ENCODE data around the gene PIK3R5. TPM values are rescaled to one million over a fixed set of nuclear protein-coding genes. Genes with fewer than 3 reads are reported as not detected.

PIK3R5 gene
- total and polyA plus RNA-seq, 2 donors (not counting 1 experiment from before 2014, with no cell fraction given) = 0.15 TPM; not detected in 1

- Histone ChIP-seq H3K4me2 (ENCODE audit: extremely low read depth, insufficient read depth, low read length) (no peak overlapping the region), H3K79me2 (ENCODE audit: control insufficient read depth, insufficient read depth, low read length) (no peaks in the 10 kb centered on the region), H2AFZ (ENCODE audit: low read length) (no peak overlapping the region), H4K20me1 (ENCODE audit: control insufficient read depth, extremely low read depth, insufficient read depth, low read length) (no peaks in the 10 kb centered on the region), H3K9ac (ENCODE audit: insufficient read depth, low read length) (no peak overlapping the region), H3K27me3 (ENCODE audit: control insufficient read depth, insufficient read depth, low read length) (peaks cover 3% of the 10 kb centered on the region), H3K9me3 (ENCODE audit: control insufficient read depth, insufficient read depth, low read depth, low read length) (no peaks in the 10 kb centered on the region), H3K4me1 (ENCODE audit: control insufficient read depth, extremely low read depth, insufficient read depth, low read length) (no peaks in the 10 kb centered on the region), H3K4me3 (replicated peaks in 1 of 4; ENCODE audit: control extremely low read depth in 1 of 4, insufficient read depth in 1 of 4, low read depth in 3 of 4, low read length in 4 of 4) (no peak overlapping the region), H3K27ac (ENCODE audit: insufficient read depth, low read length) (no peak overlapping the region), H3K36me3 (ENCODE audit: control insufficient read depth, insufficient read depth, low read length) (no peaks in the 10 kb centered on the region)
- TF ChIP-seq, protein P1, sequence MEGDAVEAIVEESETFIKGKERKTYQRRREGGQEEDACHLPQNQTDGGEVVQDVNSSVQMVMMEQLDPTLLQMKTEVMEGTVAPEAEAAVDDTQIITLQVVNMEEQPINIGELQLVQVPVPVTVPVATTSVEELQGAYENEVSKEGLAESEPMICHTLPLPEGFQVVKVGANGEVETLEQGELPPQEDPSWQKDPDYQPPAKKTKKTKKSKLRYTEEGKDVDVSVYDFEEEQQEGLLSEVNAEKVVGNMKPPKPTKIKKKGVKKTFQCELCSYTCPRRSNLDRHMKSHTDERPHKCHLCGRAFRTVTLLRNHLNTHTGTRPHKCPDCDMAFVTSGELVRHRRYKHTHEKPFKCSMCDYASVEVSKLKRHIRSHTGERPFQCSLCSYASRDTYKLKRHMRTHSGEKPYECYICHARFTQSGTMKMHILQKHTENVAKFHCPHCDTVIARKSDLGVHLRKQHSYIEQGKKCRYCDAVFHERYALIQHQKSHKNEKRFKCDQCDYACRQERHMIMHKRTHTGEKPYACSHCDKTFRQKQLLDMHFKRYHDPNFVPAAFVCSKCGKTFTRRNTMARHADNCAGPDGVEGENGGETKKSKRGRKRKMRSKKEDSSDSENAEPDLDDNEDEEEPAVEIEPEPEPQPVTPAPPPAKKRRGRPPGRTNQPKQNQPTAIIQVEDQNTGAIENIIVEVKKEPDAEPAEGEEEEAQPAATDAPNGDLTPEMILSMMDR (conservative IDR thresholded peaks at IDR 0.05 in 1 of 2, IDR thresholded peaks at IDR 0.05 in 1 of 2; ENCODE audit: low read depth in 1 of 2, low read length in 2 of 2) = no peak
- no peak for TF ChIP-seq EZH2 (IDR thresholded peaks at IDR 0.05; ENCODE audit: low read length, missing control alignments)
- DNase-seq (ENCODE audit: low read depth in 2 of 2) = no peak
Observed at GRCh38 chr17:8868092-8868491, 97.4 kb downstream of the PIK3R5 start.

DNA sequence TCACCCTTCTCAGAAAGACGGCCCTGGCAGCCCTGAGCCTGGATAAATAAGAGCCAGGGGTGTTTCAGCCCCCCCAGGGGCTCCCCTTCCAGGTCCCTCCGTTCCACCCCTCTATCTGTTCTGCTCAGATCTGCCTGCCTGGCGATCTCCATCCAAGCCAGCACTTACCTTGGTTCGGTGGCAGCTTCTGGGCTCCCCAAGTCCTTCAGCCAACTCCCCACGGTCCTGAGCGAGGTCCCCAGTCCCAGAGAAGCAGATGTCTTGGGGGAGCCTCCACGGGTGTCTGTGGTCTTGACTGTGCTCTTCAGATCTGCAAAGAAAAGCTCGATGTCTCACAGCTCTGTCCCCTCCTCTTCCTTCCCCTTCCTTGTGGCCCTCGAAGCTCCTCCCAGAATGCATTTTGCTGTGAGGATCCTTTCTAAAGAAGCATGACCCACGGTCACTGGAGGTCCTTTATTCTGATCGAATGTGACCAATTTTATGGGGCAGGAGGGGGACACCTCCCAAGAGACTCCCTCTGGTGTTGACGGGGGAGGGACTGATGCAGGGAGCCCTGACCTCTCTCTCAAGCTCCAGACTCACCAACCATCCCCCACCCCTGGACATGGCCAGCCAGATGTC is 98.0 kb downstream of the PIK3R5 start, which contains the start of gene PIK3R6:
Gene PIK3R6, minus strand, starts transcription at position 314 of the 621 bp plus-strand sequence. CDS start 17,880 bp downstream, outside the sequence.
- Histone ChIP-seq H3K4me2 (ENCODE audit: extremely low read depth, insufficient read depth, low read length) (no peak within 1 kb of the TSS), H3K4me1 (ENCODE audit: control insufficient read depth, extremely low read depth, insufficient read depth, low read length) (no peaks in the 10 kb centered on the region), H3K79me2 (ENCODE audit: control insufficient read depth, insufficient read depth, low read length) (no peaks in the 10 kb centered on the region), H4K20me1 (ENCODE audit: control insufficient read depth, extremely low read depth, insufficient read depth, low read length) (no peaks in the 10 kb centered on the region), H3K4me3 (replicated peaks in 1 of 4; ENCODE audit: control extremely low read depth in 1 of 4, insufficient read depth in 1 of 4, low read depth in 3 of 4, low read length in 4 of 4) (no peak within 1 kb of the TSS), H2AFZ (ENCODE audit: low read length) (no peak within 1 kb of the TSS), H3K9ac (ENCODE audit: insufficient read depth, low read length) (no peak within 1 kb of the TSS), H3K27ac (ENCODE audit: insufficient read depth, low read length) (no peak within 1 kb of the TSS), H3K9me3 (ENCODE audit: control insufficient read depth, insufficient read depth, low read depth, low read length) (no peaks in the 10 kb centered on the region), H3K36me3 (ENCODE audit: control insufficient read depth, insufficient read depth, low read length) (no peaks in the 10 kb centered on the region), H3K27me3 (ENCODE audit: control insufficient read depth, insufficient read depth, low read length) (peaks cover 3% of the 10 kb centered on the region)
- no peak for DNase-seq (ENCODE audit: low read depth in 2 of 2)
- TF ChIP-seq, protein P1 (conservative IDR thresholded peaks at IDR 0.05 in 1 of 2, IDR thresholded peaks at IDR 0.05 in 1 of 2; ENCODE audit: low read depth in 1 of 2, low read length in 2 of 2) = no peak
- TF ChIP-seq EZH2 (IDR thresholded peaks at IDR 0.05; ENCODE audit: low read length, missing control alignments) = no peak

- H3K36me3 ChIP-seq (ENCODE audit: control insufficient read depth, insufficient read depth, low read length) = no peaks in the 10 kb centered on the region
- no peak overlapping the region for H3K27ac ChIP-seq (ENCODE audit: insufficient read depth, low read length)
- H3K9ac ChIP-seq (ENCODE audit: insufficient read depth, low read length) = no peak overlapping the region
- peaks cover 3% of the 10 kb centered on the region for H3K27me3 ChIP-seq (ENCODE audit: control insufficient read depth, insufficient read depth, low read length)
- H3K4me1 ChIP-seq (ENCODE audit: control insufficient read depth, extremely low read depth, insufficient read depth, low read length) = no peaks in the 10 kb centered on the region
- no peak overlapping the region for H2AFZ ChIP-seq (ENCODE audit: low read length)
- TF ChIP-seq, protein P1 (conservative IDR thresholded peaks at IDR 0.05 in 1 of 2, IDR thresholded peaks at IDR 0.05 in 1 of 2; ENCODE audit: low read depth in 1 of 2, low read length in 2 of 2) = no peak
- TF ChIP-seq EZH2 (IDR thresholded peaks at IDR 0.05; ENCODE audit: low read length, missing control alignments) = no peak
- DNase-seq (ENCODE audit: low read depth in 2 of 2) = no peak
- no peak overlapping the region for H3K4me3 ChIP-seq (replicated peaks in 1 of 4; ENCODE audit: control extremely low read depth in 1 of 4, insufficient read depth in 1 of 4, low read depth in 3 of 4, low read length in 4 of 4)
- H3K4me2 ChIP-seq (ENCODE audit: extremely low read depth, insufficient read depth, low read length) = no peak overlapping the region
- no peaks in the 10 kb centered on the region for H4K20me1 ChIP-seq (ENCODE audit: control insufficient read depth, extremely low read depth, insufficient read depth, low read length)
- no peaks in the 10 kb centered on the region for H3K79me2 ChIP-seq (ENCODE audit: control insufficient read depth, insufficient read depth, low read length)
- H3K9me3 ChIP-seq (ENCODE audit: control insufficient read depth, insufficient read depth, low read depth, low read length) = no peaks in the 10 kb centered on the region
Observed at GRCh38 chr17:8865811-8866210, 99.7 kb downstream of the PIK3R5 start.

Measured in fibroblast of lung (primary cell).